SK-MEL-5 (cell line): Measurements from ENCODE around the gene KLLN. TPM values are rescaled to one million over a fixed set of nuclear protein-coding genes. Genes with fewer than 3 reads are reported as not detected.
A peak's percentile ranks its signal among the peaks of the same experiment; 100 is the strongest.
"Not testable (repeated sequence)": the region's sequence is repeated elsewhere in the genome, so short reads cannot be mapped to it uniquely, and the experiment has no call there.

Experiments used
- DNase-seq: peaks from one replicate; pipeline ENCODE4 v3.0.0-alpha.2; 2016; ENCODE audit warnings: low read depth, low spot score
- in situ Hi-C: cut with HindIII; loops from 2 replicates; pipeline ENCODE4 v1.10.0; 2016; ENCODE audit warnings: low sequenced_read_pairs, high pct_unique_total_duplicates, low pct_unique_long_range_greater_than_20kb
- total RNA-seq: library from RNA; depleted of rRNA; stranded (reverse); fragments of >200 nt; shearing (Covaris generic); gene quantifications from 2 replicates; pipeline ENCODE4 v1.2.3, GENCODE V29; 2014

Gene KLLN
- total RNA-seq, 1 experiment from 2014 or later = 0.08 TPM

DNA sequence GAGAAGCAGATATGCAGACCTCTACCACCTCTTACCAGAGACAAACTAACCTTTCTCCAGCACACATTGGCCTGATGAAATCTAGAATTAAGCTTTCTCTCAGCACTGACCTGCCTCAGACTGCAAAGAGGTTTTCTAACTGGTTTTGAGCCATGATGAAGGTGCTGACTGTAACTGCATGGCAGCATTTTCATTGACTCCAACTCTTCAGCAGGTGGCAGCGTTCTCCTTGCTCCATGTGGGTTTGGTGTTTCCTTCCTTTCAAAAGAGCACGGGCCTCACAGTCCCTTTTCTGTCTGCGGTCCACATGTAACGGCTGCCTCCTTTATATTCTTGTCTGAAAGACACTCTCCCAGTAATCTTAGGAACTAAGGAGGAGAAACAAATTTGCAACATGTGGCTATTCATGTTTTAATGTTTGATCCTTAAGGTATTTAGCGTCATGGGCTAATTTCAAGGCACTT is 12.6 kb downstream of the KLLN start:
- in situ Hi-C loops = loop anchor here (25.0 kb wide), 1 partner anchor 387 kb away; no protein-coding TSS in a partner anchor
- peak; percentile 84 for DNase-seq

DNA sequence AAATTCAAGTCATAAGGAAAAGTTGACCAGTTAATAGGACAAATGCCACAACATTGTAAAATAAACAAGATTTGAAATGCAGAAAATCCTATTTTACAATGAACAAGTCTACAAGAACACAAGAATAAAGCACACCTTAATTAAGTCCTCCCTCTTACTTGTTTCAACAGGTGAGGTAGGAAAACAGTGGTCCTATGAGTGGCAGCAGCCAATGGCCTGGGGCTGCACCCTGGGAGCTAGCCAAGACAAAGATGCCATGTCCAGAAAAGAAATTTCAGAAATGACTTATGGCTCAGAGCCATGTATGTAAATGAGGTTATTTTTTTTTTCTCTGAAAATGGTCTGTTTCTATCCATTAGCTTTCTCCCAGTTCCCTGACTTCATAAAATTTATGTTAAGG is 14.3 kb downstream of the KLLN start:
- in situ Hi-C loops = no loop called here
- no peak for DNase-seq

- no peak for DNase-seq
- in situ Hi-C loops = no loop called here
Observed at GRCh38 chr10:87847550-87847949, 15.8 kb downstream of the KLLN start.

GRCh38 chr10:87846711-87847110 is 16.6 kb downstream of the KLLN start:
- DNase-seq, in situ Hi-C loops: not testable (repeated sequence)

GRCh38 chr10:87846023-87846422 is 17.3 kb downstream of the KLLN start:
- DNase-seq = peak; percentile 94
- in situ Hi-C loops = no loop called here

DNA sequence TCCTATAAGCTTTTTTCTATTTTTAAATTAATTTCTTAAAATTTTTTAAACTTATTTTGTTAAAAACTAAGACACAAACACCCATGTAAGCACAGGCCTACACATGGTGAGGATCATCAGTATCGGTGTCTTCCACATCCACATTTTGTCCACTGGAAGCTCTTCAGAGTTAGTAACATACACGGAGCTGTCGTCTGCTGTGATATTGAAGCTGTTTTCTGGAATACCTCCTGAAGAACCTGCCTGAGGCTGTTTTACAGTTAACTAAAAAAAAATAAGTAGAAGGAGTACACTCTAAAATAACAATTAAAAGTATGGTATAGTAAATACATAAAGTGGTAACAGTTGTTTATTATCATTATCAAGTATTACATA is 17.7 kb downstream of the KLLN start:
- in situ Hi-C loops = no loop called here
- no peak for DNase-seq

- peak; percentile 43 for DNase-seq
- in situ Hi-C loops = no loop called here
Observed at GRCh38 chr10:87844837-87845623, 18.3 kb downstream of the KLLN start.

DNA sequence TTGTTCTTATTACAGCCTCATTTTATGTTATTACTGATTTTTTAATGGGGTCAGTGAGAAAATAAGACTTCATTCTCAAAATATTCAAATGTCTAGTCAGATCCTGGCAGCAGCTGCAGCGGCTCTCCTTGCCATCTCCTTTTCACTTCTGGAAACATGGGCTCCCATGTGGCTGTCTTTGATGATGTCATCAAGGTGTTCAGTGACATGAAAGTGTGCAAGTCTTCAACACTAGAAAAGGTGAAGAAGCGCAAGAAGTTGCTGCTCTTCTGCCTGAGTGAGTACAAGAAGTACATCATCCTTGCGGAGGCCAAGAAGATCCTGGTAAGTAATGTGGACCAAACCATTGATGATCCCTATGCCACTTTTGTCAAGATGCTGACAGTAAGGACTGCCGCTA is 19.6 kb downstream of the KLLN start:
- DNase-seq = no peak
- in situ Hi-C loops = no loop called here

GRCh38 chr10:87842776-87843497 is 20.4 kb downstream of the KLLN start:
- in situ Hi-C loops = no loop called here

GRCh38 chr10:87842220-87842641 is 21.1 kb downstream of the KLLN start:
- DNase-seq = no peak
- in situ Hi-C loops = no loop called here

More at GRCh38 chr10:87842776-87843497, 20.4 kb downstream of the KLLN start:
- peak; percentile 92 for DNase-seq

- no peak for DNase-seq
- in situ Hi-C loops = no loop called here
Observed at GRCh38 chr10:87841186-87841585, 22.1 kb downstream of the KLLN start.

- in situ Hi-C loops = no loop called here
- DNase-seq = no peak
Observed at GRCh38 chr10:87838650-87839049, 24.7 kb downstream of the KLLN start.

GRCh38 chr10:87837445-87837844 is 25.9 kb downstream of the KLLN start:
- in situ Hi-C loops = no loop called here
- no peak for DNase-seq

- in situ Hi-C loops = no loop called here
- DNase-seq = no peak
Observed at GRCh38 chr10:87836098-87836497, 27.2 kb downstream of the KLLN start.

- peak; percentile 54 for DNase-seq
- in situ Hi-C loops = no loop called here
Observed at GRCh38 chr10:87829986-87830729, 33.2 kb downstream of the KLLN start.

- in situ Hi-C loops, DNase-seq: not testable (repeated sequence)
Observed at GRCh38 chr10:87829051-87829450, 34.3 kb downstream of the KLLN start.

DNA sequence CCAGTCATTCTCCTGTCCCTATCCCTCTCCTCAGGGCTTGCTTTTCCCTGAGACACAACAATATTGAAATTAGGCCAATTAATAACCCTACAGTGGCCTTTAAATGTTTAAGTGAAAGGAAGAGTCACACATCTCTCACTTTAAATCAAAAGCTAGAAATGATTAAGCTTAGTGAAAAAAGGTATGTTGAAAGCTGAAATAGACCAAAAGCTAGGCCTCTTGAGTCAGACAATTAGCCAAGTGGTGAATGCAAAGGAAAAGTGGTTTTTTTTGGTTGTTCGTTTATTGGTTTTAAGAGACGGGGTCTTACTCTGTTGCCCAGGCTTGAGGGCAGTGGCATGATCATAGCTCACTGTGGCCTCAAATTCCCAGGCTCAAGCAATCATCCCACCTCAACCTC is 35.7 kb downstream of the KLLN start:
- no peak for DNase-seq

DNA sequence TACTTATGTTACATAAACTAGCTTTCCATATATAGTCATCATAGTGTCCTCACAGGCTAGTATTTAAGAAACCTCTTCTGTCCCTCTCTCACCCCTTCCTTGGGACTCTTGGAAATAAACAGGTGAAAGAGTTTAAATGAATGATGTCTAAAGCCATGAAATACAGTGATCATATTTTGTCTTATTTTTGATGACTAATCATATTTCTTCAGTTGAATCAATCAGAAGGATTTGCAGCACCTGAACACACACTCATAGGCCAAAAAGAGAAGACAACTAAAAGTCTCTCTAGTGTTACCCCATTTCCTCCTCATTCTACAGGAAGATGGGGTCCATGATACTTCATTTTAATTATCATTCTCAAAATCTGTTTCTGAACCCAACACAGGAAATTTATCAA is 36.7 kb downstream of the KLLN start:
- no peak for DNase-seq
- in situ Hi-C loops = no loop called here

More for the DNA sequence above, 35.7 kb downstream of the KLLN start:
- in situ Hi-C loops = no loop called here
